Measurements from ENCODE around the gene KCTD21.

The KCTD21 gene

DNA sequence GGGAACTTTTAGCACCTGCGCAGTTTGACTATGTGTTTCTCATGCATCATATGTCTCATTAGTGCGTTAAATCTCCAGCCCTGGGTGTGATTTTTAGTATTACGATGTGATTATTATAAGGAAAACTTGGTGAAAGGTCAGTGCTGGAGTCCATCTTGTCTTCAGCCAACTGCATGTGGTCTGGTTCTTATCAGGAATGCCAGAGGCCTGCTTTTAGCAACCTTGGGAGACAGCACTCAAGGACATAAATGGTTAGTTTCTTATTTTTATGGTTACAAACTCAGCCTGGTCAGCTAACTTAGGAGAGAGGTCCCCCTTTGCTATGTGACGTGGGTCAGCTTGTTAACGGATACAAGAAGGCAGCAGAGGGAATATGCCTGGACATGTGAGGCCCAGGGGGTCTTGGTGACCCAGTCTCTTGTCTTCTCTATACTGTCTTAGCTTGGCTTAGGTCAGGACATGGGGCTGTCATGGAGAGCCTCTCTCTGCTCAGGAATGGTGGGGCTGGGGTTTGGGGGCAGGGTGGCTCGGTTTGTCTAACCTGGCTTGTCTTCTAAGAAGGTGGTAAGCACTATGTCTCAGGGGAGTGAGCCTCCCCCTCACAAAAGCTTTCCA, 21.5 kb downstream of the KCTD21 start:
- DNase-seq (ENCODE audit: low read depth), result no peak
- no peak overlapping the region for H3K4me3 ChIP-seq (ENCODE audit: control insufficient read depth, low read depth, low read length)
- TF ChIP-seq, protein P1, sequence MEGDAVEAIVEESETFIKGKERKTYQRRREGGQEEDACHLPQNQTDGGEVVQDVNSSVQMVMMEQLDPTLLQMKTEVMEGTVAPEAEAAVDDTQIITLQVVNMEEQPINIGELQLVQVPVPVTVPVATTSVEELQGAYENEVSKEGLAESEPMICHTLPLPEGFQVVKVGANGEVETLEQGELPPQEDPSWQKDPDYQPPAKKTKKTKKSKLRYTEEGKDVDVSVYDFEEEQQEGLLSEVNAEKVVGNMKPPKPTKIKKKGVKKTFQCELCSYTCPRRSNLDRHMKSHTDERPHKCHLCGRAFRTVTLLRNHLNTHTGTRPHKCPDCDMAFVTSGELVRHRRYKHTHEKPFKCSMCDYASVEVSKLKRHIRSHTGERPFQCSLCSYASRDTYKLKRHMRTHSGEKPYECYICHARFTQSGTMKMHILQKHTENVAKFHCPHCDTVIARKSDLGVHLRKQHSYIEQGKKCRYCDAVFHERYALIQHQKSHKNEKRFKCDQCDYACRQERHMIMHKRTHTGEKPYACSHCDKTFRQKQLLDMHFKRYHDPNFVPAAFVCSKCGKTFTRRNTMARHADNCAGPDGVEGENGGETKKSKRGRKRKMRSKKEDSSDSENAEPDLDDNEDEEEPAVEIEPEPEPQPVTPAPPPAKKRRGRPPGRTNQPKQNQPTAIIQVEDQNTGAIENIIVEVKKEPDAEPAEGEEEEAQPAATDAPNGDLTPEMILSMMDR (IDR thresholded peaks at IDR 0.05; ENCODE audit: control insufficient read depth, insufficient read depth, low read depth, low read length, missing control alignments), result no peak

DNA sequence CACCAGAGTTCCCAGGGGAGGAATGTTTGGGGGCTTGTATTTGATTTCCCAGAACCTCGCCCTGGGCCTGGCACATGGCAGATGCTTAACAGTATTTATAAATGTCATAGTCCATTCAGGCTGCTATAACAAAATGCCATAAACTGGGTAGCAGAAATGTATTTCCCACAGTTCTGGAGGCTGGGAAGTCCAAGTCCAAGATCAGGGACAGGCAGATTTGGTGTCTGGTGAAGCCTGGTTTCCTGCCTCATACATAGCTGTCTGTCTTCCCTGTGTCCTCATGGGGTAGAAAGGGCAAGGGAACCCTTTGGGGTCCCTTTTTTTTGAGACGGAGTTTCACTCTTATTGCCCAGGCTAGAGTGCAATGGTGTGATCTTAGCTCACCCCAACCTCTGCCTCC, 24.0 kb downstream of the KCTD21 start:
- no peak for DNase-seq (ENCODE audit: low read depth)
- TF ChIP-seq, protein P1 (IDR thresholded peaks at IDR 0.05; ENCODE audit: control insufficient read depth, insufficient read depth, low read depth, low read length, missing control alignments), result no peak
- H3K4me3 ChIP-seq (ENCODE audit: control insufficient read depth, low read depth, low read length), result no peak overlapping the region

DNA sequence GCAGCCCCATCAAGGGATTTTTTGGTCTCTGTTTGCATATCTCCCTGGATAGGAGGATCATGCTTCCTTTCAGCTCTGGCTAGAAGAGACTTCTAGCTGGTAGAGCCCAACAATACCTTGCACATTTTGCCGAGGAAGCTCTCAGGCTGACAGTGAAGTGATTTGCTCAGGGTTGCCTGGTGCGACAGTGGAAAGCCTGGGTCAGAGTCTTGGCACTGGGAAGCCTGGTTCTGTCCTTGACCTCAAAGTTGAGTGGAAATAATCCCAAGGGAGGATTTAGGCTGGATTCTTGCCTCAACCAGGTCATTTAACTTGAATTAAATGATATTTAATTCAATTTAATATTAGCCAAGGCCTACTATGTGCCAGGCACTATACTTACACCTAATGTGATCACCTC, 24.6 kb downstream of the KCTD21 start:
- DNase-seq (ENCODE audit: low read depth), result no peak
- TF ChIP-seq, protein P1 (IDR thresholded peaks at IDR 0.05; ENCODE audit: control insufficient read depth, insufficient read depth, low read depth, low read length, missing control alignments), result no peak
- no peak overlapping the region for H3K4me3 ChIP-seq (ENCODE audit: control insufficient read depth, low read depth, low read length)

DNA sequence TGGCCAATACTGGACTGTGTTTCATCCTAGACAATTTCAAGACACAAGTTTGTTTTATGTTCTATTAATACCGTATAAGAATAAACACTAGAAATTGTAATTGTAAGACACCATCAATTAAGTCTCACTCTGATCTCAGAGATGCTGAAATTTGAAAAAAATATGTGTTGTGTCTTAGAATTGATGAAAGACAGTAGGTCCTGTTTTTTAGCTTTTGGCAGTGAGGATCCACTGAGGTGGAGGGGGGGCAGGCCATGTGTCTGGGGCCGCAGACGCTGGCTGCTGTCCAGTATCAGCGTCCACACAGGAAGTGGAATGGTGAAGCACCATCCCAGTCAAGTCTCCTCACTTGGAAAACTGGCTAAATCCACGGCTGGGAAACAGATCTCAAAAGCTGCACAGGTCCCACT, 26.5 kb downstream of the KCTD21 start:
- no peak overlapping the region for H3K4me3 ChIP-seq (ENCODE audit: control insufficient read depth, low read depth, low read length)
- no peak for DNase-seq (ENCODE audit: low read depth)
- TF ChIP-seq, protein P1 (IDR thresholded peaks at IDR 0.05; ENCODE audit: control insufficient read depth, insufficient read depth, low read depth, low read length, missing control alignments), result no peak

DNA sequence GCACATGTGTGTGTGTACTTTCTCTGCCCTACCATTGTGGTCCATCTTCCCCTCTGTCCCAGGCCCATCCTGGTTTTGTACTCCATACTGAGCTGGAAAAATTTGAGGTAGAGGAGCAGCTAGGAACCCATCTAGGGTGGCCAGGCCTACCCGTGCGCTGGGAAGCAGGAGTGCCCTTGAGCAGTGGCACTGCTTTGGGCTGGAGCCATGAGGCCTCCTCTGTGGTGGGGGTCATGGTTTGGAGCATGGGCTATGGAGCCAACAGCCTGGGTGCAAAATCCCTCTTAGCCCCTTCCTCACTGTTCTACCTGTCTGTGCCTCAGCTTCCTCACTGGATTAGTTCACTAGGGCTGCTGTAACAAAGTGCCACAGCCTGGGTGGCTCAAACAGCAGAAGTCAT, 27.1 kb downstream of the KCTD21 start:
- DNase-seq (ENCODE audit: low read depth), result no peak
- H3K4me3 ChIP-seq (ENCODE audit: control insufficient read depth, low read depth, low read length), result no peak overlapping the region
- TF ChIP-seq, protein P1 (IDR thresholded peaks at IDR 0.05; ENCODE audit: control insufficient read depth, insufficient read depth, low read depth, low read length, missing control alignments), result no peak

DNA sequence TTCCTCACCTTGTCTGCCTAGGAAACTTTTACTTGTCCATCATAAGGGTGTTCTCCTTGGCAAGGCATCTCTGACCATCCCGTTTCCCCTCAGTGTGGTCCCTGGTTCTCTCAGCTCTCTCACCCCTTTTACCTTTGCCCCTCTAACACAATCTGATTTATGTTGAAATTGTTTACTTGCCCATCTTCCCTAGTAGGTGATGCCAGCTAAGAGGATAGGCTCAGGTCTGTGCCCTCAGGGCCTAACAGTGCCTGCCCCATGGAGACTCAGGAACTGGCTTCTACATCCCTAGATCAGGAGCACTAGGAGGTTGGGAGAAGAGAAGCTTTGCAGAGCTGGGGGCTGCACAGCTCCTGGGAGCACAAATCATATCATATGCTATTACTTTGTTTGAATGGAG, 27.9 kb downstream of the KCTD21 start:
- TF ChIP-seq, protein P1 (IDR thresholded peaks at IDR 0.05; ENCODE audit: control insufficient read depth, insufficient read depth, low read depth, low read length, missing control alignments), result no peak
- no peak overlapping the region for H3K4me3 ChIP-seq (ENCODE audit: control insufficient read depth, low read depth, low read length)
- no peak for DNase-seq (ENCODE audit: low read depth)

All from AG09309 (cell line).